ENCODE results near the gene GDPD4.

Gene GDPD4

GRCh38 chr11:77318600-77318999 is 17.1 kb upstream of the GDPD4 start:
- Histone ChIP-seq H3K4me3 (ENCODE audit: low read depth, low read length) (no peak overlapping the region), H3K36me3 (peaks cover 26% of the 10 kb centered on the region), H3K9me3 (ENCODE audit: severe bottlenecking) (no peaks in the 10 kb centered on the region), H3K27ac (no peak overlapping the region), H3K27me3 (ENCODE audit: insufficient read depth, low read depth, severe bottlenecking) (no peaks in the 10 kb centered on the region)
- DNase-seq: no peak
- TF ChIP-seq CTCF (IDR thresholded peaks at IDR 0.05; ENCODE audit: low read depth, low read length): no peak

- peaks cover 8% of the 10 kb centered on the region for H3K36me3 ChIP-seq
- no peak for DNase-seq
Measured at GRCh38 chr11:77316733-77317342, 15.4 kb upstream of the GDPD4 start.

GRCh38 chr11:77312107-77312506 is 10.6 kb upstream of the GDPD4 start:
- Histone ChIP-seq H3K4me3 (ENCODE audit: low read depth, low read length) (no peak overlapping the region), H3K27me3 (ENCODE audit: insufficient read depth, low read depth, severe bottlenecking) (no peaks in the 10 kb centered on the region), H3K27ac (no peak overlapping the region), H3K9me3 (ENCODE audit: severe bottlenecking) (no peaks in the 10 kb centered on the region), H3K36me3 (no peaks in the 10 kb centered on the region)
- no peak for DNase-seq
- no peak for TF ChIP-seq CTCF (IDR thresholded peaks at IDR 0.05; ENCODE audit: low read depth, low read length)

More at GRCh38 chr11:77316733-77317342, 15.4 kb upstream of the GDPD4 start:
- no peaks in the 10 kb centered on the region for H3K9me3 ChIP-seq (ENCODE audit: severe bottlenecking)
- no peaks in the 10 kb centered on the region for H3K27me3 ChIP-seq (ENCODE audit: insufficient read depth, low read depth, severe bottlenecking)
- no peak overlapping the region for H3K27ac ChIP-seq
- TF ChIP-seq CTCF (IDR thresholded peaks at IDR 0.05; ENCODE audit: low read depth, low read length): no peak
- no peak overlapping the region for H3K4me3 ChIP-seq (ENCODE audit: low read depth, low read length)

GRCh38 chr11:77311701-77312100 is 10.2 kb upstream of the GDPD4 start:
- Histone ChIP-seq H3K9me3 (ENCODE audit: severe bottlenecking) (no peaks in the 10 kb centered on the region), H3K27ac (no peak overlapping the region), H3K27me3 (ENCODE audit: insufficient read depth, low read depth, severe bottlenecking) (no peaks in the 10 kb centered on the region), H3K4me3 (ENCODE audit: low read depth, low read length) (no peak overlapping the region), H3K36me3 (no peaks in the 10 kb centered on the region)
- no peak for TF ChIP-seq CTCF (IDR thresholded peaks at IDR 0.05; ENCODE audit: low read depth, low read length)
- no peak for DNase-seq

- no peaks in the 10 kb centered on the region for H3K36me3 ChIP-seq
- no peak for DNase-seq
- no peak overlapping the region for H3K4me3 ChIP-seq (ENCODE audit: low read depth, low read length)
- H3K9me3 ChIP-seq (ENCODE audit: severe bottlenecking): no peaks in the 10 kb centered on the region
- no peak overlapping the region for H3K27ac ChIP-seq
- no peak for TF ChIP-seq CTCF (IDR thresholded peaks at IDR 0.05; ENCODE audit: low read depth, low read length)
- H3K27me3 ChIP-seq (ENCODE audit: insufficient read depth, low read depth, severe bottlenecking): no peaks in the 10 kb centered on the region
Measured at GRCh38 chr11:77310721-77311120, 9.2 kb upstream of the GDPD4 start.

Data from WERI-Rb-1 (cell line).